NCI-H82 treated with DMSO at 0.1 percent for 48 hours (cell line): ENCODE results near the gene SPOCK3.
"Not testable (repeated sequence)": the region's sequence is repeated elsewhere in the genome, so short reads cannot be mapped to it uniquely, and the experiment has no call there.

ENCODE experiments used
- DNase-seq: peaks from one replicate; lab custom pipeline; 2025; ENCODE audit not compliant: unreplicated experiment; lab: John Stamatoyannopoulos, UW

Gene SPOCK3

DNA sequence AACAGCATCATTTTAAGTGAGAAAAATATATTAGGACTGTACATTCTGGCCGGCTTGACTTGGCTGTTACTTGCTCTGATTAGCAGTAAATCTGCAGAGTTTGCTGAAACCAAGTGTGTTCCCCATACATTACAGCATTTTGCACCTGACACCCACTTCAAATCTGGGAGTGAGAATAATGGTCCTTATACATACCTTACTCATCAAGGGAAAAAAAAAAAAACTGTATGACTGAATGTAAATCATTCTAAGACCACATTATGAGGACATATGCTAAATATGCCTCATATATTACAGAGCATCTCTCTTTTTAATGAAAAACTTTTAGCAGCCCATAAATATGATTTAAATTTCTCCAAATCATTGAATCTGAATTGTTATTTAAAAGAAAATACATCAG is 406.7 kb downstream of the SPOCK3 start:
- DNase-seq: no peak

DNA sequence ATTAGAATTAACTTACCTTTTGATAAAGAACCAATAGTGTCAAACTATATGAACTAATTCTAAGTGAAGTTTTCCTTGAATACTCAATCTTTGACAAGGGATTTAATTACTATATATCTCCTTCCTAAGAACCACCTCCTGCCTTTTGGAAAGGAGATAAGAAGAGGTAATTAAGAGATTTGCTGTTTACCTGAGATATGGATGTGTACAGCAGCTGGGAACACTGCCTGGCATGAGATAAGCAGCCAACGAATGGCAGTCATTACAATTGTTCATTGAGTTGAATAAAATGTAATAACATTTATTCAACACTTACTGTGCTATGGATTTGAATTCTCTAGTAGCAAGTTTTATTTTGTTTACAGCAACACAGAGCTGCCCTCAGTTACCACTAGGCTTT is 407.1 kb downstream of the SPOCK3 start:
- DNase-seq: no peak

DNA sequence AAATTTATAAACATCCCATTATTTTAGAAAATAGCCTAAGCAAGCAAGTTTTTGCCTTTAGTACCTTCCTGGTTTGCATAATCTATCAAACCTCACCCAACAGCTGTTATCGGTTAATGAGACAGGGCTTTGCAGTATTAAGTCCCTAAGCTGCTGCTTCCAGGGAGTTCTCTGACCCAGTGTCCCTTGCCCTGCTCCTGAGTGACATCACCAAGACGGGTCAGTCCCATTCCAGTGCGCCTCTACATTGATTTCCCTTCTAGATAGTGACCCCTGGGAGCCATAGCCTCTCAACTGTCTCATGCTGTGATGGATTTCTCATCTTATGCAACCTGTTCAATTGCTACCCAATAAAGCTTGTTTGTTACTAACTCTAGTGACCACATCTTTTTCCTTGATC is 410.4 kb downstream of the SPOCK3 start:
- peak; percentile 3 for DNase-seq

DNA sequence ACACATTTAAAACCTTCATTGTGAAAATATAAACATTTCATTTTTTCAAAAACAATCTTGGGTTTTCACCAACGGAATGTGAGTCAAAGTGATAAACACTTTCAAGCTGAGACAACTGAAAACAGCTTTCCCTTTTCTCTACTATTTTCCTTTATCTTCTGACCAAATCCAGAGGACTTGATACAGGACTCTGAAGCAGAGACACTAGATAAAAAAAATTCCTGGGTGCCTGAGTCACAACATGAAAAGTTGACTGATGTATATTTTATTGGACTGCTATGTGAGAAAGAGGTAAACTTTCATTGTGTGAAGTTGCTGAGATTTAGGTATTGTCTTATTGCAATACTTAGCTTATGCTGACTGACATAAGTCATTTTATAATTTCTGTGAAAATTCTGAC is 411.2 kb downstream of the SPOCK3 start:
- no peak for DNase-seq

DNA sequence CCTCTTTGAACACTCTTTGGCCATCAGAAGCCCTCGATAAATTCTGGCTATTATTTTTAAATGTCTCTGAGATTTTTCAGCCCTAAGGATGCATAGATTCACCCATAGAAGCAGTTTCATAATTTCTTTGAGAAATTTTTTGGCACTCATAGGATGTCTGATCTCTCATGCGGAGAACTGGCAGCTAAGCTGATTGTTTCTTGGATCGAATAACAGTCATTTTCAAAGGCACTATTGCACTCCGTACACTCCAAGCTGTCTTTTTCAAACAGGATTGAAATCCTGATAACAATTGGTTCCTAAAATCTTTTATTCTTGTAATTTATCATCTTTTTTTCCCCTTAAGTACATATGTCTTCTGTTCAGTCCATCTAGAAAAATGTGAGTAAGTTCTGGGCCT is 411.9 kb downstream of the SPOCK3 start:
- no peak for DNase-seq

DNA sequence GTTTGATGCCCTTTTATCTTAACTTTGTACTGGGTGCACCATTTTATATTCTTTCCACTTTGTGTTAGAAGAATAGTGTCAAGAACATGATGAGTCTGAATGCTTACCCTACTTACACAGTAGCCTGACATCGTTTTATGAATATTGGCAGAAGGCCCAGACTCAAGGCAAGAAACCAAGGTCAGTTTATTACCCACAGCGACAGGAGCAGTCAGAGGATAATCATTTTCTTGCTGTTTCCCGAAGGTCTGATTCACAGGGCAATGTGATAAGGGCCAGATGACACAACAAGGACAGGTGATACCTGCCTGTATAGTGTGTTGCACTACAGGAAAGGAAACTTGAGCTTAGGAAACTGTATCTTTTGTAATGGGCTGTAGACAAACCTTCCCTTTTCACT is 417.4 kb downstream of the SPOCK3 start:
- DNase-seq: no peak

DNA sequence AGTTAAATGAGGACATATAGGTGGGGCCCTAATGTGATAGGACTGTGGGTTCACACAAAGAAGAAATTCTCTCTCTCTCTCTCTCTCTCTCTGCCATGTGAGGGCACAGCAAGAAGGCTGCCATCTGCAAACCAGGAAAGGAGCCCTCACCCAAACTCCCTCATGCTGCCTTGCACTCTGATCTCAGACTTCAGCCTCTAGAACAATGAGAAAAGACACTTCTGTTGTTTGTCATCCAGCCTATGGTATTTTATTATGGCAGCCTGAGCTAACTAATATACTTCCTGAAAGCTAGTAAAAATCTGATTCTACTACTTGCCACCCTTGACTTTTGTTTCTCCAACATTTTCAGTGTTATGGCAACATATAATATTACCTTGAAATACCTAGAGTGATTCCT is 425.9 kb downstream of the SPOCK3 start:
- DNase-seq: no peak

DNA sequence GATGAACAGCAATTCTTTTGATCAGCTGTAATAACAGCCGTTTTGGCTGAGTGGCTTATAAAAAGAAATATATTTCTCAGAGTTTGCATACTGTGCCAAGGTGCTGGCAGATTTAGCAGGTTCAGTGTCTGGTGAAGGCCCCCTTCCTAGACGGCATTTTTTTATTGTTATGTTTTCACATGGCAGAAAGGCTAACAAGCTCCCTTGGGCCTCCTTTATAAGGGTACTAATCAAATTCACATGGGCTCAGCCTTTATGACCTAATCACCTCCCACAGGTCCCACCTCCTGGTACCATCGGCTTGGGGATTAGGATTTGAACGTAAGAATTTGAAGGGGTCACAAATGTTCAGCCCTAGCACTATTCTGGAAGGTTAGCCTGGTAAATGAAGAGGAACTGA is 431.9 kb downstream of the SPOCK3 start:
- DNase-seq: no peak

DNA sequence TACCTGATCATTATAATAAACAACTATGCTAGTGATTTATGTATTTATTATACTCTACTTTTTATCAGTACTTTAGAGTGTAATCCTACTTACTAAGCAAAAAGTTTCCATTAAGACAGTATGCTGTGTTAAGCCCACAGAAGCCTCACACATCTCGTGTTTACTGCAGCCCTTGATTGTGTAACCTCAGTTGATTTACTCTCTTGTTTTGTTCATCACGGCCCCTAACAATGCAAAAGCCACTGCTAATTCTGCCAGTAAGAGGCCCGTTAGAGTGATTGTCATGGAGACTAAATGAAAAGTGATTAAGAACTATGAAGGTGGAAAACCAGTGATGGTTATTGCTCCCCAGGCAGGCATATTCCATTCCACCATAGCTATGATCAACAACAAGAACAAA is 436.2 kb downstream of the SPOCK3 start:
- DNase-seq: no peak

DNA sequence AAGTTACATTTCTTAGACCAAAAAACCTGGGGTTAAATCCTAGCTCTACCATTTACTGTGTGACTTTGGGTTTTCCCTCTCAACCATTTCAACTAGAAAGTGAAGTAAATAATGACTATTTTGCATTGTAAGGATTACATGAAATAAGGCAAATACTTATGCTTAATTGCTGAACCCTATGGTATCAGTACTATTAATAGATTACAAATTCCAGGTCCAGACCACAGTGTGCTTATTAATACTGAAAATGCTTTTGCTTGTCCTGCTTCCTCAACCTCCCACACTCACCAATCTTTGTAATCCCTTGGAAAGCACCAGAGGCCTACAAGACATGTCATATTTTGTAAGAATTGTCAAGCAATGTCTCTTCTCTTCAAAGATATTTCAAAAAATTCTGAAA is 456.5 kb downstream of the SPOCK3 start:
- no peak for DNase-seq

DNA sequence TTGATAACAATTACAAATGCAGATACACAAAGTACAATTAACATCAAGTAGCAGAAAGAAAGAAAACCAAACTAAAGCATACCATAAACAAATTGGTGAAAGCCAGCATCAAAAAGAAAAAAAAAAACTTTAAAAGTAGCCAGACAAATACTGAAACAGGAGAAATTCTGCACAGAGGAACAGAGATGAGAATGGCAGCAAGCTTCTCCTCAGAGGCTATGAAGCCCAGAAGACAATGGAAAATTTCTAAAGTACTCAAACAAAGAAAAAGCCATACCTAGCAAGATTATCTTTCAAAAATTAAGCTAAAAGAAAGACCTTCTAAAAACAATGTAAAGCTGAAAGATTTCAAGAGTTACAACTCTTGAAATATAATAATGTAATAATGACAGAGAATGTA is 471.3 kb downstream of the SPOCK3 start:
- DNase-seq: no peak

DNA sequence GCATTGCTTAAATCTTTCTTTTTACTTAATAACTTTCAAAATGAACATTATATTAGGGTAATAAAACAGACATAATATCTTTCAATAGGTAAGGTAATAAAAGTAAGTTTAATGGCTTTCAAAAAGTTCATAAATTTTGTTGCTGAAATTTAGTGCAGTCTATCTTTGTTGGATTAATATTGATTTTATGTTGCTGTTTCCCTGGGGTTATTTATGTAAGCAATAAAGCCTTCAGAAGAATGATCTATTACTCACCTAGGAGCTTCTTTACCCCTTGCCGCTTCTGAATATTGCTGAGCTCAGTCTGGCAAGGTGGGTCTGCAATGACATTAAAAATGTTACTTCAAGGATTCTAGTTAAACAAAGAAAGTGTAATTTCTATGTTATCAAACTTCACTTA is 492.6 kb downstream of the SPOCK3 start:
- no peak for DNase-seq

DNA sequence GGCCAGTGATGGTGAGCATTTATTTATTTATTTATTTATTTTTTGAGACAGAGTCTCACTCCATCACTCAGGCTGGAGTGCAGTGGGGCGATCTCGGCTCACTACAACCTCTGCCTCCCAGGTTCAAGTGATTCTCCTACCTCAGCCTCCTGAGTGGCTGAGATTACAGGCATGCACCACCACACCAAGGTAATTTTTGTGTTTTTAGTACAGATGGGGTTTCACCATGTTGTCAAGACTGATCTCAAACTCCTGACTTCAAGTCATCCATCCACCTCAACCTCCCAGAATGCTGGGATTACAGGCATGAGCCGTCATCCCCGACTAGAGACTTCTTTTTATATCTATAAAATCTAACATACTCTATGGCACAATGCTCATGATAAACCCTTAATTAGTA is 495.1 kb downstream of the SPOCK3 start:
- not testable (repeated sequence) for DNase-seq

DNA sequence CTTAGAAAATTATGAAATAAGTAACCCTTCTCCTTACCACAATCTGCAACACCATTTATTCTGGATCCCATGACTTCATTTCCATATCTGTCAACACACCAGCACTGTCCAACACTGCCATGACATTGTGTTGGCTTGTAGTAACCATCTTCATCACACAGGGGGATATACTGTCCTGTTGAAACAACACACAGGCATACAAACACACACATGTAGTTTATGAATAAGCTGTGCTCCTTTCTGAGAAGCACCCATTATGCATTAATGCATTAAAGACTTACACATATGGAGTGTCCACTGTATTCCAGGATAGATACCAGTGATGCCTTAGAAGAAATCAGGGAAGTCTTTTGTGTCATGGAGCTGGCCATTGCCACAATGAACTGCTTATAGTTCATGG is 496.9 kb downstream of the SPOCK3 start:
- no peak for DNase-seq

DNA sequence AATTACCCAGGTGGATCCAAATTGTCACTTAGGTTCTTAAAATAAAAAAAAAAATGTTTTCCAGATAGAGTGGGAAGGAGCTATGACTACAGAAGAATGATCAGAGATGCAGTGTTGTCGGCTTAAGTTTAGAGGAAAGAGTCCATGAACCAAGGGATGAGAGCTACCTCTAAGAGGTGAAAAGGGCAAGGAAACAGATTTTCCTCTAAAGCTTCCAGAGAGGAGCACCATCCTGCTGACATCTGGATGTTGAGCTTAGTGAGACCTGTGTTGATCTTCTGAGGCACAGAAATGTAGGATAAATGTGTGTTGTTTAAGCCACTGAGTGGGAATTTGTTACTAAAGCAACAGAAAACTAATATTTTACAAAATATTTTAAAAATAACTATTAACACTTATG is 498.7 kb downstream of the SPOCK3 start:
- DNase-seq: no peak

DNA sequence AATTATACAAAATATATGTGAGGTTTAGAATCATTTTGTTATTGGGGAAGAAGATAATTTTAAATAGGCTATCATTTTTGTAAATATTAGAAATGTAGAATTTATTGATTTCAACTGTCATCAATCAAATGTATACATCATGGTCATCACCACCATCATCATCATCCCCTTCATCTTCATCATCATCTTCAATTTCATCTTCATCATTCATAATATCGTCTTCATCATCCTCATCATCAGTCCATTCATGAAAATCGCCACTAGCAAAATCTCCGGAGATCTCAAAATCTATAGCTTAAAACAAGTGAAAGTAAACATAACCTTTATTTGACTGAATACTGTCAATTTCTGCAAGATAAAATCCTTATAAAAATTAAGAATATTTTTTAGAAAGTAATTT is 499.5 kb downstream of the SPOCK3 start:
- no peak for DNase-seq

DNA sequence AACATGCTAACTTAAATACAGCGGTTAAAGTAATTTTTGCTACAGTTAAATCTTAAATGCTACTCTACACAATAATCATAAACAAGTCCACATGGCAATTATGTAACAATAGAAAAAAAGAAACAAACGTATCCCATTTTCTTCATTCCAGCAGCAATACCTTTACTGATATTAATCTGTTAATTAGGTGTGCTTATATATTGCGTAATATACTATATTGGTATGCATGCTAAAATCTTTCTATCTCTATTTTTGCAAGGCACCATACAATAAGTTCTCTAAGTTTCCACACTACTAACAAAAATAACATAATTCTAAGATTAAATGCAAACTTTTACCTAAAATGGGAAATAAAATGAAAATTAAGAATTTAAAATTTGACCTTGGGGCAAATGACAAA is 500.6 kb downstream of the SPOCK3 start:
- DNase-seq: no peak

DNA sequence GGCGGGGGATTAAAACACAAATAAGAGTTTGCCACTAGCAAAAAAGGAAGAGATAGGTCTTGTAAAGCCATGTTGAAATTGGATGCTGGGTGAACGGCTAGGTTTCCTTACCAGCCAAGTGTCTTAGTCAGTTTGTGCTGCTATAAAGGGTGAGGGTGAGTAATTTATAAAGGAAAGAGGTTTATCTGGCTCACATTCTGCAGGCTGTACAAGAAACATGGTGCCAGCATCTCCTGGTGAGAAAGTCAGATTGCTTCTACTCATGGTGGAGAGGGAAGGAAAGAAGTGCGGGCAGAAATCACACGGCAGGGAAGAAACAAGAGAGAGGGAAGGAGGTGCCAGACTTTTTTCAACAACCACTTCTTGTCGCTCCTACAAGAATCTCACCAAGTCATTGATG is 507.5 kb downstream of the SPOCK3 start:
- DNase-seq: no peak

DNA sequence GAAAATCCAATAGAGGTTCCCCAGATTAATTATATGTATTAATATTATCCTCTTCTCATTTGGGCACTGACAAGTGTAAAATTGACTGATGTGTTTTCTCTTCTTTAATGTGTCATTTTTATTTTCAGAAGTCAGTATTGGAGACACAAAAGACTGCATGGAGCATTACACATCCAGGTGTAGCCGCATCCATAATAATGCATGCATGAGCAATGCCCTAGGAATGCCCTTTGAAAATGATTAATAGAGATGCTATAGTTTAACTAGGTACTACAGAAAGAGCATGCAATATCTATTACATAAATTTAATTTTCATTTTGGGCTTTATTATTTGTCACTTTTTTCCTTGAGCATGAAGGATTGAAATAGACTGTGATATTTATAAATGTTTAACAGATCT is 509.9 kb downstream of the SPOCK3 start:
- no peak for DNase-seq

DNA sequence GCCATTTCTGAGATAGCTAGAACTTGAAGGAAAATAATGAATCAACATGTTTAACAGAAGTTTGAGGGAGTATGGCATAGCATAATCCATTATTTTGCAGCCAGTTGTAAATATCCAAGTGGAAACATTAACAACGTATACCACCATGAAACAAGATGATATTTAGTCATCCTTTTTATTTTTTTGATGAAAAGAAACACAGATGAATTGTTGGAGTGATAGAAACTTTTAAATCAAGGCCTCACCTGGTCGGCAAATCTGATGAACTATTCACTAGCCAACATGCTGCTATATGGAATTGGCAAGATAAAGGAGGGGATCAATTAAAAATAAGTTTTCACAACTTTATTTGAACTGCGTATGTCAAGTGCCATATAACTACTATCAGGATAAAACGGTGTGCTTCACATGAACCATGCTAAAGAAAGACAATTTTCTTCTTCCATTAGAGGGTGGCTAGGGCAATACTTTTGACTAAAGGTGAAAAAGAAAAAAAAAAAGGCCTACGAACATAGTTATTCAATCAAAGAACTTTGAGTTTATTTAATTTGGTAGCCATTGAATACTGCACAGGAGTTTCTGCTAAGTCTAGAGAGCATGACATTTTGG is 510.7 kb downstream of the SPOCK3 start:
- DNase-seq: no peak

DNA sequence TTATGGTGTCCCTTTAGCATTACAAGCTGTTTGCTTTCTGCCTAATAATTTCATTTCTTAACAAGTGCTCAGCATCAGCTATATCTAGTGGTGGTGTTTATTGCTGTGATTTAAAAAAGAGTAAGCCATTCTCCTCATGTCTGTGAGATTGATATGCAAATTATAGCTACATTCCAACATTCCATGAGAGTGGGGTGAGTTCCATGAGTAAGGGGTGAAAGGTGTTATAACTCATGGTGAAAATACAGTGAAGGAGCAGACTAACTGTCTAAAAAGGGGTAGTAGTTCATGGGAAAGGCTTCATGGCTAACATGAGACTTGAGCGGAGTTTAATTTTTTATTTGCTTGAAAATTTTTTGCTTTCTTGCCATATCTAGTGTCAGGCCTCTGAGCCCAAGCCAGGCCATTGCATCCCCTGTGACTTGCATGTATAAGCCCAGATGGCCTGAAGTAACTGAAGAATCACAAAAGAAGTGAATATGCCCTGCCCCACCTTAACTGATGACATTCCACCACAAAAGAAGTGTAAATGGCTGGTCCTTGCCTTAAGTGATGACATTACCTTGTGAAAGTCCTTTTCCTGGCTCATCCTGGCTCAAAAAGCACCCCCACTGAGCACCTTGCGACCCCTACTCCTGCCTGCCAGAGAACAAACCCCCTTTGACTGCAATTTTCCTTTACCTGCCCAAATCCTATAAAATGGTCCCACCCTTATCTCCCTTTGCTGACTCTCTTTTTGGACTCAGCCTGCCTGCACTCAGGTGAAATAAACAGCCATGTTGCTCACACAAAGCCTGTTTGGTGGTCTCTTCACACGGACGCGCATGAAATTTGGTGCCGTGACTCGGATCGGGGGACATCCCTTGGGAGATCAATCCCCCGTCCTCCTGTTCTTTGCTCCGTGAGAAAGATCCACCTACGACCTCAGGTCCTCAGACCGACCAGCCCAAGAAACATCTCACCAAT is 518.3 kb downstream of the SPOCK3 start:
- DNase-seq: not testable (repeated sequence)

DNA sequence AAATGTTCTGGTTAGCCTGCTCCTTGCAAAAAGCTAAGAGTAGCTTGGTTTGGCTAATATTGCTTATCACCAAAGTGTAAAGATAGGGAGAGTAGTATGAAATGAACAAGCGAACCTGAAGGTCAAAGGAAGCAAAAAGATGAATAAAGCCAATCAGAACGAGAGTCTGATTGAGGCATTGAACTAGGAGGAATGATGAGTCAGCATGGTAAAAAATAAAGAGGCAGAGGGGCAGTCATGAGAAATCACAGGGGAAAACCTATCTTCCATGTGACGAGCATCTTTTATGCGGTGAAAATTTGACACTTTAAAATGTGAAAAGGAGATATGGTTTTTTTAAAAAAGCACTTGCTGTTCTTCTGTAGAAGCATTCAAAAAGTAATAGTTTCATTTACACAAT is 533.7 kb downstream of the SPOCK3 start:
- DNase-seq: no peak

DNA sequence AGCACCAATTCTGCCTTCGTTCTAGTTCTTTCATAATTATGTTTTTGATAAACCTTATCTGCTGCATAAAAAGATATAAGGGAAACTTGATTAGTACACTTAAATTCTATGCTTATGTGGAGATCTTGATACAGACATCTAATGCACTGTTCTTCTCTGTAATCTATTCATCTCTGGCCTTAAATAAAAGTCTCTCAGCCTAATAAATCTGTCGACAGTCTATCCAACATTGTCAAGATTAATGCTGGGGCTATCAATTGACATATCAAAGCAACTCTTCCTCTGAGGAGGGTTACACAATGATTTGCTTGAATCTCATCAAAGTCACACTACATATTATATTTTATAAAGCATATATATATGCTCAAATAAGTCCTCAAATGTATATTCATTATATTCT is 545.5 kb downstream of the SPOCK3 start:
- DNase-seq: no peak
